ENCODE measurements around the gene GPR89B.
A peak's percentile ranks its signal among the peaks of the same experiment; 100 is the strongest.
"Not testable (repeated sequence)": the region's sequence is repeated elsewhere in the genome, so short reads cannot be mapped to it uniquely, and the experiment has no call there.

GPR89B gene

GRCh38 chr1:147935296-147935695 is 7.1 kb downstream of the GPR89B start:
- DNase-seq (ENCODE audit: low spot score); FAIRE-seq: not testable (repeated sequence)

DNA sequence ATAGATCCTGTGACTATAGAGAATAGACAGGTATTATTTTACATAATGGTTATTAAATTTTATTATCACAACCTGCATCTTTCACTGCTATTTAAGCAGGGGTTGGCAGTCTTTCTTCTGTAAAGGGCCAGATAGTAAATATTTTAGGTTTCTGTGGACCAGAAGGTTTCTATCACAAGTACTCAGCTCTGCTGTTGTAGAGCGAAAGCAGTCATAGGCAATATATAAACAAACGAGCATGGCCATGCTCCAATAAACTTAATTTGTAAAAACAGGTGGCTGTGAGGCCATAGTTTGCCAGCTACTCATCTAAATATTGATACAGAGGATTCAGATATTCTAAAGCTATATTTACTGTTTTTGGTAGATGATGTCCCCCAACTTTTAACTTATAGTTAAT is 12.2 kb downstream of the GPR89B start:
- DNase-seq (ENCODE audit: low spot score): not testable (repeated sequence)

DNA sequence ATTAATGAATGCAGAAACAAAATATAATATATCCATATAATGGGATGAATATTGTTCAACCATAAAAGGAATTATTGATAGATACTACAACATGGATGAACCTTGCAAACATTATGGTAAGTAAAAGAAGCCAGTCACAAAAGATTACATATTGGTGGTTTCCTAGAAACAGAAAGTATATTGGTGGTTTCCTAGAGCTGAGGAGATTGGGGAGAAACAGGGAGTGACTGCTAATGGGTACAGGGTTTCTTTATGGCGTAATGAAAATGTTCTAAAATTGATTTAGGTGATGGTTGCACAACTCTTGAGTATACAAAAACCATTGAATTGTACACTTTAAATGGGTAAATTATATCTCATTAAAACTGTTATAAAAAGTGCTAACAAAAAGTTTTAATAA is 14.3 kb downstream of the GPR89B start:
- peak; percentile 28 for FAIRE-seq
- not testable (repeated sequence) for DNase-seq (ENCODE audit: low spot score)

More for the DNA sequence above, 12.2 kb downstream of the GPR89B start:
- not testable (repeated sequence) for FAIRE-seq

- FAIRE-seq; DNase-seq (ENCODE audit: low spot score): not testable (repeated sequence)
Observed at GRCh38 chr1:147949517-147949916, 21.3 kb downstream of the GPR89B start.

- DNase-seq (ENCODE audit: low spot score): not testable (repeated sequence)
- FAIRE-seq: peak; percentile 52
Observed at GRCh38 chr1:147958906-147959305, 30.7 kb downstream of the GPR89B start.

GRCh38 chr1:147959680-147960079 is 31.5 kb downstream of the GPR89B start:
- not testable (repeated sequence) for DNase-seq (ENCODE audit: low spot score); FAIRE-seq

GRCh38 chr1:147964575-147964974 is 36.4 kb downstream of the GPR89B start:
- not testable (repeated sequence) for FAIRE-seq; DNase-seq (ENCODE audit: low spot score)

DNA sequence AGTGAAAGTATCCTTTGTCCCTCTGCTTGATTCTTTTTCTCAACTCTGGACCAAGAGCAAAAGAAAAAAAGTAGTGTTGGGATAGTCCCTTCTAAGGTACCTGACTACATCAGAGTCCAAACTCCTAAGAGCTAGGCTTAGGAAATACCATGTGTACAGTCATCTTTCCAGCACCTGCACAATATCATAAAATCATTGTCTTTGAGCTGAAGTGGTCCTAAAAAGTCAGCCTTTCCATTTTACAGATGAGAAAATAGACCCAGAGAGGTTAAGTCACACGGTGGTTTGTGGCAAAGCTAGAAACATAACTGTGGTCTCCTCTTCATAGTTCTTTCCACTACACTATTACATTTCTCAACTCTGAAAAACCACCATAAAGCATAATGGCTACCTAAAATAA is 38.4 kb downstream of the GPR89B start:
- DNase-seq (ENCODE audit: low spot score); FAIRE-seq: not testable (repeated sequence)

DNA sequence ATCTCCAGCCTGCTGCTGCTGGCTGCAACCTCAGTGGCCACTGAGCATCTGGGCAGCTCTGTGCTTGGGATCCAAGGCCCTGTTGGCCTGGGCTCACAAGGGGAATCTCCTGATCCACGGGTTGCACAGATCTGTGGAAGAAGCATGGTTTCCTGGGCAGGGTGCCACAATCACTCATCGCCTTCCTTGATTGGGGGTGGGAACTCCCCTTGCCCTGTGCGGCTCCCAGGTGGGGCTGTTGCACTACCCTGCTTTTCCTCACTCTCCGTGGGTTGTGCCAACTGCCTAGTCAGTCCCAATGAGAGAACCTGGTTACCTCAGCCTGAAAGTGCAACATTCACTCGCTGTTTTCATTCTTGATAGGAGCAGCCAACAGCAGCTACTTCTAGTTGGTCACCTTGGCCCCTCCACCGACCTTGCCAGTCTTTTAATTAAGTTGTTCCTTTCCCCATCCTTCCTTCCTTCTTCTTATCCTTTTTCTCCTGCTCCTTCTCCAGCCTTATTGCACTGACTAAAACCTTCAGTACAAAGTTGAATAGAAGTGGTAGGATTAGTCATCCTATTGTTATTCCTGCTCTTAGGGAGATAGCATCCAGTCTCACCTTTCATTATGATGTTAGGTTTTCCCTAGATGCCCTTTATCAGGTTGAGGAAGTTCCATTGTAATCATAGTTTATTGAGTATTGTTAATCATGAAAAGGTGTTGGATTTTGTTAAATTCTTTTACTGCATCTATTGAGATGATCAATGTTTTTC is 50.9 kb downstream of the GPR89B start:
- FAIRE-seq; DNase-seq (ENCODE audit: low spot score): not testable (repeated sequence)

GRCh38 chr1:147985374-147985773 is 57.2 kb downstream of the GPR89B start:
- not testable (repeated sequence) for DNase-seq (ENCODE audit: low spot score)
- FAIRE-seq: peak; percentile 62

GRCh38 chr1:147987893-147988292 is 59.7 kb downstream of the GPR89B start:
- not testable (repeated sequence) for DNase-seq (ENCODE audit: low spot score); FAIRE-seq

- FAIRE-seq; DNase-seq (ENCODE audit: low spot score): not testable (repeated sequence)
Observed at GRCh38 chr1:147992916-147993315, 64.7 kb downstream of the GPR89B start.

GRCh38 chr1:147993400-147993799 is 65.2 kb downstream of the GPR89B start:
- FAIRE-seq; DNase-seq (ENCODE audit: low spot score): not testable (repeated sequence)

DNA sequence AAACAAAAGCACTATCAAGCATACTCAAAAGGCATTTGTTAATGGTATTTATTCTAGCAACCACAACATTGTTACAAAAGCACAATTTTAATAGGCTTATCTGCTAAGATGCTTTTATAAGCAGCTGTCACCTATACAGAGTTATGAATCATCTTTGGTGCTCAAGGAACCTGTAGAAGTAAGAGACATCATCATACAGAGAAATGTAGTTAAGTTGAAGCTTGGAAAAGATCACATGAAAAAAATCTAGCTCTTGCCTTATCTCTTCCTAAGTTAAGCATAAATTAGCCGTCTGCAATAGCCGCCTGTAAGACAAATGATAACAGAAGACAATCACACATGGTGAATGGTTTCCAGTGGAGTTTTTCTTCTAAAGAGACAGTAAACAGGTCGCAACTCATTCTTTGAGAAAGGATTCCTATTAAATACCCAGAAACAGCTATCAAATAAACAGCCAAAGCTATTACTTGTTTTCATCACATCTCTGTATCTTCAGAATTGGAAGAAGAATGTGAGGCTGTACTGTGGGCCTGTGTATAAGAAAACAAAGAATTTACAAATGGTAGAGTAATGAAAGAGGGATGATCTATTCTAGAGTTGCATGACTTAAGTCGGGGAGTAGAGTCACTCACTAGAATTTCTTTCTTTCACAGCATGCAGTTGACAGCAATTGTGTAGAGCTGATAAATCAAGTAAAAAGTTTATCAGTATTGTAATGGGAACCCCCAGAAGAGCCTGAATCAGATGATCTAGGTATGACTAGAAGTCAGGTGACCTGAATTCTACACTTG is 65.8 kb downstream of the GPR89B start:
- DNase-seq (ENCODE audit: low spot score); FAIRE-seq: not testable (repeated sequence)

- FAIRE-seq: not testable (repeated sequence)
Observed at GRCh38 chr1:147996088-147996487, 67.9 kb downstream of the GPR89B start.

DNA sequence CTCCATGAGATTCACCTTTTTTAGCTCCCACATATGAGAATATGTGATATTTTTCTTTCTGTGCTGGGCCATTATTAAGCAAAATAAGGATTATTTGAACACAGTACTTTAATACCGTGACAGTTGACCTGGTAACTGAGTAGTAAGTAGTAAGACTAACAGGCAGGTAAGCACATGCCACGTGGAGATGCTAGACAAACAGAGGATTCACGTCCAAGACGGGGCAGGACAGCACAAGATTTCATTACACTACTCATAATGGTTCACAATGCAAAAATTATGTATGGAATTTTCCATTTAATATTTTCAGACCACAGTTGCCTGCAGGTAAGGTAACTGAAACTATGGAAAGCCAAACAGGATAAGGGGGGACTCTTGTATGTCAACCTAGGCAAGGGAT is 79.5 kb downstream of the GPR89B start:
- not testable (repeated sequence) for DNase-seq (ENCODE audit: low spot score); FAIRE-seq

More at GRCh38 chr1:147996088-147996487, 67.9 kb downstream of the GPR89B start:
- DNase-seq (ENCODE audit: low spot score): not testable (repeated sequence)

DNA sequence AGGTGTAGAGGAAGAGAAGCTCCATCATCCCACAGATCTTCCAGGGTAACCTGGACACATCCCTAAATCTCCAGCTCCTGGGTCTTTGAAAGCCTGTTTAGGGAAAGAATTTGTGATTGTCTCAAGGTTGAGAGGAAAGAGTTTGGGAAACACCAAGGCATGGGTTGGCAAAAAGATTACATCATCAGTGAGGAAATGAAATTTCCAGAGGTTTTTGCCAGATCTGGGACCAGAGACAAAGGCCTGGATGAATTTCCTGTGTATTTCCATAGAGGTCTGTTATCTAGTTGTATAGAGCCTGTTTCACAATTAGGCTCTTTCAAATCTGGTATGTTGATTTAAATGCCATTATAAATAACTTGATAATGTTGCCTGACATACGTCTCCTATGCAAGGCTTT is 82.3 kb downstream of the GPR89B start:
- DNase-seq (ENCODE audit: low spot score): no peak
- no peak for FAIRE-seq

DNA sequence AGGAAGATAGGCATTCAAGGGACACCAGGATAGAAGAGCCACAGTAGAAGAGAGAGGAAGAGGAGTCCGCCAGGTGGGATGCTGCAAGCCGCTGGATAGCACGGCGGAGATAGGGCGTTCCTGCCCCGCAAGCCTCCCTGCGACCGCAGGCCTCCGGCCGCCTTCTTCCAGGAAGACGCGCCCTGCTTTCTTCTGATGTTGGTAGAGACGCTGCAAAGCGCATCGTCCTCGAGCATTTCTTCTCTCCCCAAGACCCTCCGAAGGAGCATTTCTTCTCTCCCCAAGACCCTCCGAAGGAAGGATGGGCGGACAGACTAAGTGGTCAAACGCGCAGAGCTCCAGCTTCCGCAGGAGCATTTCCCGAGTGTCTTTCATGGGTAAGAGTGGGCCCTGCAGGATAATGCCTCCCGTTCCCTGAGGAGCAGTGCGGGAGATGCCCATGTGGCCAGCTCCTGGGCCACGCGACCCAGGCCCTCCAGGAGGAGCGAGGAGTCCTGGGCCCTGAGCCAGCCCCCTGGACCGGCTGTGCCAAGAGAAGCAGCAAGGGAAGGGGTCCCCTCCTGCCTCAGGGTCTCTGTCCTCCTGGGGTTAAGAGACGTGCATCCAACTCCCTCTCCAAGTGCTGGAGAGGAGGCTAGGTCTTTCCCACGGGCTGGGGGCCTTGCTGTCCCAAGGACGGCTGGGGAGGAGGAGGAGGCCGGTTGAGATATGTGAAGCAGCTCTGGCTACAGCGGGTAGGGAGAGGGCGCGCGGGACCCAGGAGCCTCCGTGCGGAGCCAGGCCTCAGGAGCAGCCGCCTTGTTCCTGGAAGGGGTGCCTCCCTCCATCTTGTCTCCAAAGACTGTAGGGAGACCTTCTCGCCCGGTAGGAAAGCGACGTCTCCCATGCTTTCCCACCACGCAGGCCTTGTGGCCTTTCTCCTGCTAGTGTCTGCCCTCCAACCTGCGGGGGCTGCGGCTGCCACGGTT is 85.2 kb downstream of the GPR89B start:
- not testable (repeated sequence) for DNase-seq (ENCODE audit: low spot score); FAIRE-seq

GRCh38 chr1:148014289-148015200 is 86.3 kb downstream of the GPR89B start:
- DNase-seq (ENCODE audit: low spot score); FAIRE-seq: not testable (repeated sequence)

GRCh38 chr1:148024918-148025317 is 96.7 kb downstream of the GPR89B start:
- not testable (repeated sequence) for FAIRE-seq

More at GRCh38 chr1:148024918-148025317, 96.7 kb downstream of the GPR89B start:
- DNase-seq (ENCODE audit: low spot score): not testable (repeated sequence)

All from RCC 7860 (cell line).